CD14-positive monocyte (primary cell): ENCODE results near the gene APEX2. TPM values are rescaled to one million over a fixed set of nuclear protein-coding genes. Genes with fewer than 3 reads are reported as not detected.
"Not testable (repeated sequence)": the region's sequence is repeated elsewhere in the genome, so short reads cannot be mapped to it uniquely, and the experiment has no call there.

Source experiments
- DNase-seq, 3 donors: peaks; one replicate each; pipeline ENCODE4 v3.0.0-alpha.2; 2011 to 2022
- H2AFZ ChIP-seq: 2 replicates; pipeline ENCODE4 v1.6.0; 2012; ENCODE audit warnings: mild to moderate bottlenecking, low read depth, low read length, inconsistent platforms; ENCODE audit not compliant: insufficient read depth, poor library complexity, severe bottlenecking
- H3K27ac ChIP-seq, 2 donors: 1 replicate in 1 of 2; 2 replicates in 1 of 2; pipeline ENCODE4 v1.5.1; 2012 to 2013; ENCODE audit warnings: low read length in 2 of 2, control low read depth in 1 of 2, inconsistent platforms in 1 of 2, low read depth in 1 of 2, mild to moderate bottlenecking in 1 of 2
- H3K27me3 ChIP-seq, 2 donors: one replicate each; pipeline versions ENCODE4 v1.6.0 to v1.6.1; 2011 to 2013; ENCODE audit warnings: low read length in 2 of 2; ENCODE audit not compliant: control insufficient read depth in 2 of 2, insufficient read depth in 2 of 2
- H3K36me3 ChIP-seq, 2 donors: replicated peaks in 1 of 2; 1 replicate in 1 of 2; 2 replicates in 1 of 2; pipeline versions ENCODE4 v1.5.1 to v1.6.1; 2012 to 2013; ENCODE audit warnings: low read length in 2 of 2, control low read depth in 1 of 2, inconsistent platforms in 1 of 2, mild to moderate bottlenecking in 1 of 2; ENCODE audit not compliant: insufficient read depth in 2 of 2, control insufficient read depth in 1 of 2
- H3K4me1 ChIP-seq, 2 donors: 1 replicate in 1 of 2; 2 replicates in 1 of 2; pipeline versions ENCODE4 v1.5.1 to v1.6.1; 2012 to 2013; ENCODE audit warnings: low read length in 2 of 2, control low read depth in 1 of 2, inconsistent platforms in 1 of 2, mild to moderate bottlenecking in 1 of 2, moderate library complexity in 1 of 2; ENCODE audit not compliant: insufficient read depth in 2 of 2, control insufficient read depth in 1 of 2
- H3K4me2 ChIP-seq: replicated peaks from 2 replicates; pipeline ENCODE3; 2012; ENCODE audit warnings: low read length, moderate library complexity, mild to moderate bottlenecking; ENCODE audit not compliant: poor library complexity, severe bottlenecking; ENCODE audit errors: extremely low read depth
- H3K4me3 ChIP-seq, 3 experiments: fragments of 200-600 bp in 1 of 3; sonication (generic) in 1 of 3; replicated peaks in 1 of 3; 1 replicate in 2 of 3; 2 replicates in 1 of 3; pipeline ENCODE4 v1.5.1; 2011 to 2013; ENCODE audit warnings: low read length in 3 of 3, mild to moderate bottlenecking in 3 of 3, control low read depth in 2 of 3, low read depth in 2 of 3, inconsistent platforms in 1 of 3, moderate library complexity in 1 of 3
- H3K79me2 ChIP-seq: 2 replicates; pipeline ENCODE4 v1.6.0; 2012; ENCODE audit warnings: mild to moderate bottlenecking, control low read depth, inconsistent platforms, low read length, moderate library complexity; ENCODE audit not compliant: insufficient read depth
- H3K9ac ChIP-seq: 2 replicates; pipeline ENCODE4 v1.6.0; 2017; ENCODE audit warnings: low read length, mild to moderate bottlenecking; ENCODE audit not compliant: insufficient read depth, poor library complexity, severe bottlenecking
- H3K9me3 ChIP-seq, 2 donors: replicated peaks in 1 of 2; 1 replicate in 1 of 2; 2 replicates in 1 of 2; pipeline versions ENCODE4 v1.5.1 to v1.6.1; 2012 to 2013; ENCODE audit warnings: low read length in 2 of 2, control low read depth in 1 of 2; ENCODE audit not compliant: control insufficient read depth in 1 of 2, insufficient read depth in 1 of 2
- H4K20me1 ChIP-seq: 2 replicates; pipeline ENCODE4 v1.6.0; 2012; ENCODE audit warnings: mild to moderate bottlenecking, low read length, control low read depth, moderate library complexity; ENCODE audit not compliant: insufficient read depth
- H3K27ac Mint-ChIP-seq, 7 donors: one replicate each; pipeline ENCODE4 v1.8.0; 2020; ENCODE audit warnings: mild to moderate bottlenecking in 7 of 7, mixed read lengths in 7 of 7, moderate library complexity in 6 of 7, inconsistent platforms in 2 of 7
- H3K27me3 Mint-ChIP-seq, 3 donors: one replicate each; pipeline ENCODE4 v1.8.0; 2021 to 2022; ENCODE audit warnings: low read depth in 3 of 3, mild to moderate bottlenecking in 3 of 3, mixed read lengths in 3 of 3, moderate library complexity in 3 of 3, inconsistent platforms in 1 of 3
- H3K36me3 Mint-ChIP-seq, 2 donors: one replicate each; pipeline ENCODE4 v1.8.0; 2020; ENCODE audit warnings: mixed read lengths in 2 of 2, inconsistent platforms in 1 of 2, mild to moderate bottlenecking in 1 of 2
- H3K4me1 Mint-ChIP-seq: one replicate; pipeline ENCODE4 v1.8.0; 2020; ENCODE audit warnings: mild to moderate bottlenecking, mixed read lengths
- H3K4me3 Mint-ChIP-seq, 2 donors: one replicate each; pipeline ENCODE4 v1.8.0; 2020; ENCODE audit warnings: mild to moderate bottlenecking in 2 of 2, mixed read lengths in 2 of 2, moderate library complexity in 1 of 2
- H3K9me3 Mint-ChIP-seq, 7 donors: one replicate each; pipeline ENCODE4 v1.8.0; 2020 to 2022; ENCODE audit warnings: mixed read lengths in 7 of 7, mild to moderate bottlenecking in 6 of 7, moderate library complexity in 6 of 7, inconsistent platforms in 2 of 7
- WGBS: methylation state at CpG from one replicate; pipeline ENCODE4 v1.1.5; 2013; ENCODE audit warnings: missing lambda C conversion rate; ENCODE audit not compliant: insufficient coverage; 5-methylcytosine and 5-hydroxymethylcytosine counted together
- intact Hi-C, 2 donors: fragments of 100-400 bp; cut with micrococcal nuclease; formaldehyde crosslinking; loops; one replicate each; pipeline versions ENCODE4 v1.15.0 to v1.15.1; 2023
- polyA plus RNA-seq, 3 donors: library from polyadenylated mRNA; depleted of rRNA in 1 of 3; unstranded in 2 of 3; stranded (reverse) in 1 of 3; fragments of 300-500 nt in 2 of 3; fragments of >200 nt in 1 of 3; fragmentation: Illumina TruSeq in 2 of 3; gene quantifications; 1 replicate in 2 of 3; 2 replicates in 1 of 3; pipeline ENCODE4 v1.2.3, GENCODE V29; 2012 to 2021
- TF ChIP-seq, protein P1 (sequence below): fragments of 200-600 bp; IDR thresholded peaks from one replicate; pipeline ENCODE4 v1.8.0; 2022; ENCODE audit warnings: antibody characterized with exemption, mild to moderate bottlenecking

The APEX2 gene
- polyA plus RNA-seq, 3 donors: 13.3 to 17.8 (median 14.4) TPM

DNA sequence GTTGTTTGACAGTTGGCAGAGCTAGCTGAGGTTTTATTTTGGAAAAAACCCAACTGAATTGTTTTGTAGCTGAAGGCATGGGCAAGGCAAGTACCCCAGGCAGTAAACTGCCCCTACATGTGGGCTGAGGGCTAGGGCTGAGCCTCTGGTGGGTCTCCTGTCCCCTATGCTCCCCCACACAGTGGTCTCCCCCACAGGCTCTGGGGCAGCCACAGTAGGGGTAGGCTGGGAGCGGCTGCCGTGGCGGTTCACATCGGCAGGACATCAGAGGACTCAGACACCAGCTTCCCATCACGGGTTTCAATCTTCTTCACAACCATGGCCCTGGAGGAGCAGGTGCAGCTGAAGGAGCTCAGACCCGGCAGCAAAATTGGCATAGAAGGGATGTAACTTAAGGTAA lies 41.4 kb downstream of the APEX2 start:
- H3K27me3 Mint-ChIP-seq: peaks cover 0 to 5% (median 0%) of the 10 kb centered on the region in 3 donors
- no peak for DNase-seq
- Histone ChIP-seq H2AFZ (no peak overlapping the region), H3K4me1 (no peaks in the 10 kb centered on the region), H3K27me3 (no peaks in the 10 kb centered on the region), H3K4me2 (no peak overlapping the region), H3K27ac (no peak overlapping the region), H4K20me1 (no peaks in the 10 kb centered on the region), H3K36me3 (no peaks in the 10 kb centered on the region), H3K4me3 (no peak overlapping the region), H3K9me3 (peaks cover 0 to 3% of the 10 kb centered on the region in 2 donors), H3K79me2 (no peaks in the 10 kb centered on the region), H3K9ac (no peak overlapping the region)
- intact Hi-C loops: no loop called here
- no CpG with 5 or more reads among the region's 6 CpGs for WGBS
- peaks cover 0 to 11% (median 0%) of the 10 kb centered on the region in 7 donors for H3K9me3 Mint-ChIP-seq
- no peak overlapping the region for H3K4me3 Mint-ChIP-seq
- H3K36me3 Mint-ChIP-seq: no peaks in the 10 kb centered on the region
- H3K27ac Mint-ChIP-seq: no peak overlapping the region
- no peaks in the 10 kb centered on the region for H3K4me1 Mint-ChIP-seq
- TF ChIP-seq, protein P1, sequence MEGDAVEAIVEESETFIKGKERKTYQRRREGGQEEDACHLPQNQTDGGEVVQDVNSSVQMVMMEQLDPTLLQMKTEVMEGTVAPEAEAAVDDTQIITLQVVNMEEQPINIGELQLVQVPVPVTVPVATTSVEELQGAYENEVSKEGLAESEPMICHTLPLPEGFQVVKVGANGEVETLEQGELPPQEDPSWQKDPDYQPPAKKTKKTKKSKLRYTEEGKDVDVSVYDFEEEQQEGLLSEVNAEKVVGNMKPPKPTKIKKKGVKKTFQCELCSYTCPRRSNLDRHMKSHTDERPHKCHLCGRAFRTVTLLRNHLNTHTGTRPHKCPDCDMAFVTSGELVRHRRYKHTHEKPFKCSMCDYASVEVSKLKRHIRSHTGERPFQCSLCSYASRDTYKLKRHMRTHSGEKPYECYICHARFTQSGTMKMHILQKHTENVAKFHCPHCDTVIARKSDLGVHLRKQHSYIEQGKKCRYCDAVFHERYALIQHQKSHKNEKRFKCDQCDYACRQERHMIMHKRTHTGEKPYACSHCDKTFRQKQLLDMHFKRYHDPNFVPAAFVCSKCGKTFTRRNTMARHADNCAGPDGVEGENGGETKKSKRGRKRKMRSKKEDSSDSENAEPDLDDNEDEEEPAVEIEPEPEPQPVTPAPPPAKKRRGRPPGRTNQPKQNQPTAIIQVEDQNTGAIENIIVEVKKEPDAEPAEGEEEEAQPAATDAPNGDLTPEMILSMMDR: no peak

DNA sequence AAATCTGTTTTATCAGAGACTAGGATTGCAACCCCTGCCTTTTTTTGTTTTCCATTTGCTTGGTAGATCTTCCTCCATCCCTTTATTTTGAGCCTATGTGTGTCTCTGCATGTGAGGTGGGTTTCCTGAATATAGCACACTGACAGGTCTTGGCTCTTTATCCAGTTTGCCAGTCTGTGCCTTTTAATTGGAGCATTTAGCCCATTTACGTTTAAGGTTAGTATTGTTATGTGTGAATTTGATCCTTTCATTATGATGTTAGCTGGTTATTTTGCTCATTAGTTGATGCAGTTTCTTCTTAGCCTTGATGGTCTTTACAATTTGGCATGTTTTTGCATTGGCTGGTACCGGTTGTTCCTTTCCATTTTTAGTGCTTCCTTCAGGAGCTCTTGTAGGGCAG lies 50.4 kb downstream of the APEX2 start:
- H3K4me1 Mint-ChIP-seq, H3K4me1 ChIP-seq, H3K79me2 ChIP-seq, H3K27me3 ChIP-seq, H3K9ac ChIP-seq, H3K27ac ChIP-seq, H3K36me3 ChIP-seq, DNase-seq, H4K20me1 ChIP-seq, H3K4me2 ChIP-seq, H3K9me3 ChIP-seq, H2AFZ ChIP-seq, H3K27ac Mint-ChIP-seq, H3K27me3 Mint-ChIP-seq, H3K4me3 Mint-ChIP-seq, intact Hi-C loops, H3K4me3 ChIP-seq, H3K36me3 Mint-ChIP-seq: not testable (repeated sequence)
- H3K9me3 Mint-ChIP-seq: peaks cover 2 to 24% (median 14%) of the 10 kb centered on the region in 7 donors
- no CpG with 5 or more reads among the region's 2 CpGs for WGBS
